ENCODE data around the gene MAS1.
A peak's percentile ranks its signal among the peaks of the same experiment; 100 is the strongest.

MAS1 gene

DNA sequence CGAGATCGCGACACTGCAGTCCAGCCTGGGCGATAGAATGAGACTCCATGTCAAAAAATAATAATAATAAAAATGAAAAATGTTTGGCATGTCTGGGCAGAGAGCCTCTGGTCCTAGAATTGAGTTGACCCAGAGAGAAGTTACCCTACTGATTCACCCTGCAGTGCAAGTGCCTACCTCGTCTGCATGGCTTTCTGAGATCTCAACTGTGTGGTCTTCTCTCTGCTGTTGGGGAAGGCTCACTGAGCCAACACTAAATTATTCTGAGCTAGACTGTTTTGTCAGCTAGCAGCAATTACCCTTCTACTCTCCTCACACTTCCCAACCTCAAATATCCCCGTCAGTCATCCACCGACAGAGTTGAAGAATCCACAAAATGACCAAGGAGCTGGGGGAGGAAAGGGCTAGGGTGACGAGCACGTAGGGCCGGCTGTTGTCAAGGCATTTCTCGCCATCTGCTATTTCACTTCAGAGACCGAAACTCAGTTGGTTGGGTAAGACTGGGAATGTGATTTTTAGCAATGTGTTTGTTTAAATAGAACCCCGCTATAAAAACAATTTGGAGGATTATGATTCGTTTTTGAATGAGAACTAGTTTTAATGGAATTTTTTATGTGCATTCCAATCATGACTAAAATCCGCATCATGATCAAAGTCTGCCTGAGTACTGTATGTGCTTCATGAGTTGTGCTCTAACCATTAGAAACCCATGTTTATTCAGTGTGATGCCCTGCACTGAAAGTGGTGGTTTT, 9.4 kb downstream of the MAS1 start:
- intact Hi-C loops (cut with DNase I; ENCODE audit: low total_unique reads), result no loop called here
- DNase-seq, result no peak
- Histone ChIP-seq H3K27ac (peak overlapping the region; percentile 52 to 71), H3K4me3 (peak overlapping the region; percentile 13 to 25), H3K36me3 (no peaks in the 10 kb centered on the region), H3K9me3 (no peaks in the 10 kb centered on the region), H3K4me1 (peaks cover 0 to 26% (median 2%) of the 10 kb centered on the region in 4 donors), H3K27me3 (no peaks in the 10 kb centered on the region)
- no peak for TF ChIP-seq CTCF (IDR thresholded peaks at IDR 0.05)

- no peaks in the 10 kb centered on the region for H3K9me3 ChIP-seq
- H3K4me1 ChIP-seq, result peaks cover 0 to 26% (median 2%) of the 10 kb centered on the region in 4 donors
- no peaks in the 10 kb centered on the region for H3K27me3 ChIP-seq
- no peaks in the 10 kb centered on the region for H3K36me3 ChIP-seq
- DNase-seq, result no peak
- no peak overlapping the region for H3K27ac ChIP-seq
- TF ChIP-seq CTCF (IDR thresholded peaks at IDR 0.05), result no peak
- no peak overlapping the region for H3K4me3 ChIP-seq
- intact Hi-C loops (cut with DNase I; ENCODE audit: low total_unique reads), result no loop called here
Observed at GRCh38 chr6:159902620-159903019, 11.8 kb downstream of the MAS1 start.

DNA sequence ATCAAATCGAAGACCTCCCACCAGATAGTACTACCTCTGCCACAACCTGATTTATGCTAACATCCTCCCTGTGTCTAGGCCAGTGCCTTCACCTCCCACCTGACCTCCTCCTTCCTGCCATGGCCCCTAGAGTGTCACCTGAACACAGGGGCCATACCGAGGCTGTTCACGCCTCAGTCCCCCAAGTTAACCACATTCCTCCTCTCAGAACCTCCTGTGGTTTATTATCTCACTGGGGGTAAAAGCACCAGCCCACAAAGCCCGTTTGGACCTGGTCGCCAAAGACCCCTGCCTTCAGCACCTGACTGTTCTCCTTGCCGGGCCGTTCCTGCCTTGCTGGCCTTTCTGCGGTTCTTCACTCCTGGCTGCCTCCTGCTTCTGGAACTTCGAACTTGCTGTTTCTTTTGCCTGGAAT, 13.7 kb downstream of the MAS1 start:
- no peak for TF ChIP-seq CTCF (IDR thresholded peaks at IDR 0.05)
- DNase-seq, result no peak
- H3K36me3 ChIP-seq, result no peaks in the 10 kb centered on the region
- H3K27ac ChIP-seq, result no peak overlapping the region
- H3K4me1 ChIP-seq, result peaks cover 0 to 23% (median 2%) of the 10 kb centered on the region in 4 donors
- no peaks in the 10 kb centered on the region for H3K9me3 ChIP-seq
- no peak overlapping the region for H3K4me3 ChIP-seq
- intact Hi-C loops (cut with DNase I; ENCODE audit: low total_unique reads), result no loop called here
- H3K27me3 ChIP-seq, result no peaks in the 10 kb centered on the region

DNA sequence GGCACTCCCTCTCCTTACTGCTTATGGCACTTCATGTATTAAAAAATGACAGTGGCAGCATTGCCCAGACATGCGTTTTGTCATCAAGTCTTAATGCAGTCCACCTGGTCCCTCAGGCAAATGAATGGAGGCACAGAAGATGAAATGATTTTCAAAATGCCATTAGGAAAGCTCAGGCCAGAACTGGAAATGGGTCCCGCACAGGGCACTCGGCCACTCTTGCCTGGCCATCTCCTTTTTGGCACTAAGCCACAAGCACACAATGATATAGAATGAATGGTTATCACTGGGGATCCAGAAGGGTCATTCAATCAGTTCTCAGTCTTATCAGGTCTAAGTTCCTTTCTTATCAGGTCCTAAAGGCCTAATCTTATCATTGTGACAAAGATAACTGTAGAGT, 15.6 kb downstream of the MAS1 start:
- intact Hi-C loops (cut with DNase I; ENCODE audit: low total_unique reads), result no loop called here
- no peak for TF ChIP-seq CTCF (IDR thresholded peaks at IDR 0.05)
- H3K4me1 ChIP-seq, result peaks cover 0 to 4% (median 0%) of the 10 kb centered on the region in 4 donors
- H3K36me3 ChIP-seq, result no peaks in the 10 kb centered on the region
- H3K27ac ChIP-seq, result no peak overlapping the region
- H3K27me3 ChIP-seq, result no peaks in the 10 kb centered on the region
- H3K4me3 ChIP-seq, result no peak overlapping the region
- H3K9me3 ChIP-seq, result no peaks in the 10 kb centered on the region
- no peak for DNase-seq

GRCh38 chr6:159908535-159908934, 17.7 kb downstream of the MAS1 start:
- H3K4me1 ChIP-seq, result no peaks in the 10 kb centered on the region
- no peak for TF ChIP-seq CTCF (IDR thresholded peaks at IDR 0.05)
- H3K27me3 ChIP-seq, result no peaks in the 10 kb centered on the region
- H3K27ac ChIP-seq, result no peak overlapping the region
- DNase-seq, result no peak
- intact Hi-C loops (cut with DNase I; ENCODE audit: low total_unique reads), result no loop called here
- no peak overlapping the region for H3K4me3 ChIP-seq
- H3K9me3 ChIP-seq, result no peaks in the 10 kb centered on the region
- no peaks in the 10 kb centered on the region for H3K36me3 ChIP-seq

All from tibial artery (tissue), 4 donors.